ENCODE measurements around the gene ADCY3.
A peak's percentile ranks its signal among the peaks of the same experiment; 100 is the strongest.

ADCY3 gene

GRCh38 chr2:24920098-24920808 is at the start of gene ADCY3:
Gene ADCY3 (minus strand): TSS chr2:24920237. CDS start chr2:24918987, 1,250 bp downstream.
- DNase-seq (ENCODE audit: extremely low read depth in 1 of 2, low read depth in 1 of 2): peak in 1 of 2 donors; percentile 39

- DNase-seq (ENCODE audit: extremely low read depth in 1 of 2, low read depth in 1 of 2): no peak
These were observed 49.7 kb upstream of the ADCY3 start for GRCh38 chr2:24969784-24970183.

- no peak for DNase-seq (ENCODE audit: extremely low read depth in 1 of 2, low read depth in 1 of 2)
These were observed 41.9 kb upstream of the ADCY3 start for GRCh38 chr2:24961903-24962302.

GRCh38 chr2:24959761-24960160 is 39.7 kb upstream of the ADCY3 start:
- no peak for DNase-seq (ENCODE audit: extremely low read depth in 1 of 2, low read depth in 1 of 2)

- no peak for DNase-seq (ENCODE audit: extremely low read depth in 1 of 2, low read depth in 1 of 2)
These were observed 38.4 kb upstream of the ADCY3 start for GRCh38 chr2:24958411-24958935.

- no peak for DNase-seq (ENCODE audit: extremely low read depth in 1 of 2, low read depth in 1 of 2)
These were observed 37.9 kb upstream of the ADCY3 start for GRCh38 chr2:24957976-24958375.

- DNase-seq (ENCODE audit: extremely low read depth in 1 of 2, low read depth in 1 of 2): no peak
These were observed 37.2 kb upstream of the ADCY3 start for GRCh38 chr2:24957221-24957620.

GRCh38 chr2:24955921-24956320 is 35.9 kb upstream of the ADCY3 start:
- DNase-seq (ENCODE audit: extremely low read depth in 1 of 2, low read depth in 1 of 2): no peak

GRCh38 chr2:24955232-24955631 is 35.2 kb upstream of the ADCY3 start:
- DNase-seq (ENCODE audit: extremely low read depth in 1 of 2, low read depth in 1 of 2): no peak

- DNase-seq (ENCODE audit: extremely low read depth in 1 of 2, low read depth in 1 of 2): no peak
These were observed 30.1 kb upstream of the ADCY3 start for GRCh38 chr2:24950102-24950501.

GRCh38 chr2:24948506-24948905 is 28.5 kb upstream of the ADCY3 start:
- DNase-seq (ENCODE audit: extremely low read depth in 1 of 2, low read depth in 1 of 2): no peak

- DNase-seq (ENCODE audit: extremely low read depth in 1 of 2, low read depth in 1 of 2): no peak
These were observed 27.6 kb upstream of the ADCY3 start for GRCh38 chr2:24947561-24948157.

- DNase-seq (ENCODE audit: extremely low read depth in 1 of 2, low read depth in 1 of 2): no peak
These were observed 25.9 kb upstream of the ADCY3 start for GRCh38 chr2:24945907-24946306.

GRCh38 chr2:24943427-24944053 is 23.5 kb upstream of the ADCY3 start:
- DNase-seq (ENCODE audit: extremely low read depth in 1 of 2, low read depth in 1 of 2): no peak

GRCh38 chr2:24939353-24939752 is 19.3 kb upstream of the ADCY3 start:
- no peak for DNase-seq (ENCODE audit: extremely low read depth in 1 of 2, low read depth in 1 of 2)

- DNase-seq (ENCODE audit: extremely low read depth in 1 of 2, low read depth in 1 of 2): no peak
These were observed 17.2 kb upstream of the ADCY3 start for GRCh38 chr2:24937236-24937635.

GRCh38 chr2:24935145-24935544 is 15.1 kb upstream of the ADCY3 start:
- DNase-seq (ENCODE audit: extremely low read depth in 1 of 2, low read depth in 1 of 2): no peak

- DNase-seq (ENCODE audit: extremely low read depth in 1 of 2, low read depth in 1 of 2): no peak
These were observed 12.7 kb upstream of the ADCY3 start for GRCh38 chr2:24932715-24933114.

GRCh38 chr2:24930768-24931167 is 10.7 kb upstream of the ADCY3 start:
- no peak for DNase-seq (ENCODE audit: extremely low read depth in 1 of 2, low read depth in 1 of 2)

GRCh38 chr2:24929230-24929629 is 9.2 kb upstream of the ADCY3 start:
- DNase-seq (ENCODE audit: extremely low read depth in 1 of 2, low read depth in 1 of 2): no peak

- no peak for DNase-seq (ENCODE audit: extremely low read depth in 1 of 2, low read depth in 1 of 2)
These were observed 8.0 kb upstream of the ADCY3 start for GRCh38 chr2:24928036-24928435.
